Transverse colon (tissue), 4 donors: ENCODE data around the gene PCDHB4.

Experiments
- EP300 ChIP-seq: sonication (generic); formaldehyde crosslinking; IDR thresholded peaks from one replicate; pipeline ENCODE4 v1.6.1; 2017; ENCODE audit warnings: antibody characterized with exemption, low read depth
- POLR2A ChIP-seq: fragments of 450-650 bp; IDR thresholded peaks from one replicate; pipeline ENCODE4 v1.6.1; 2016; ENCODE audit warnings: antibody characterized with exemption, mild to moderate bottlenecking, moderate library complexity
- POLR2AphosphoS5 ChIP-seq, 3 donors: sonication (generic); formaldehyde crosslinking; IDR thresholded peaks; one replicate each; pipeline ENCODE4 v1.6.1; 2016; ENCODE audit warnings: antibody characterized with exemption in 3 of 3
- TF ChIP-seq, protein P1 (sequence below), 5 experiments: fragments of 200-600 bp in 3 of 5; fragments of 450-650 bp in 2 of 5; sonication (generic) in 3 of 5; IDR thresholded peaks; 1 replicate in 2 of 5; 2 replicates in 3 of 5; pipeline ENCODE4 v1.5.1; 2016 to 2017; ENCODE audit warnings: antibody characterized with exemption in 5 of 5, inconsistent platforms in 3 of 5, mild to moderate bottlenecking in 2 of 5, moderate library complexity in 1 of 5

DNA sequence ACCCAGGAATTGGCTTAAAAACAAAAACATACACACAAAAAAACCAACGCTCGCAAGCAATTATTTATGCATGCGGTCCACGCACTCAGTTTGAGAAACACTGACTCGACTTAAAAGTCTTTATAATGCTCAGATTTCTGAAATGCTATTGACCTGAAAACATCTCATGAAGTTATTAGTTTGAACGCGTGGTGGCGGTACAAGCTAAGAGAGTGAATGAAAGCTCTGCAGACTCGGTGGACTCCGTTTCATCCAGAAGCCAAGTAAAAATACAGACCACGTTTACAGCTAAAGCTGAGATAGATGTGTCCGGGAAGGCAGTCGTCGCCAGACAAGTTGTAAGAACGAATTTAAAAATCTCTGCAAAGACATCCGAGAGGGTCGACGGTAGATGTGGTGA is 28.2 kb downstream of the PCDHB4 start, which contains the start of gene PCDHB6:
- TF ChIP-seq POLR2A (no peak), POLR2AphosphoS5 (IDR thresholded peaks at IDR 0.05) (no peak), EP300 (no peak)
- TF ChIP-seq, protein P1, sequence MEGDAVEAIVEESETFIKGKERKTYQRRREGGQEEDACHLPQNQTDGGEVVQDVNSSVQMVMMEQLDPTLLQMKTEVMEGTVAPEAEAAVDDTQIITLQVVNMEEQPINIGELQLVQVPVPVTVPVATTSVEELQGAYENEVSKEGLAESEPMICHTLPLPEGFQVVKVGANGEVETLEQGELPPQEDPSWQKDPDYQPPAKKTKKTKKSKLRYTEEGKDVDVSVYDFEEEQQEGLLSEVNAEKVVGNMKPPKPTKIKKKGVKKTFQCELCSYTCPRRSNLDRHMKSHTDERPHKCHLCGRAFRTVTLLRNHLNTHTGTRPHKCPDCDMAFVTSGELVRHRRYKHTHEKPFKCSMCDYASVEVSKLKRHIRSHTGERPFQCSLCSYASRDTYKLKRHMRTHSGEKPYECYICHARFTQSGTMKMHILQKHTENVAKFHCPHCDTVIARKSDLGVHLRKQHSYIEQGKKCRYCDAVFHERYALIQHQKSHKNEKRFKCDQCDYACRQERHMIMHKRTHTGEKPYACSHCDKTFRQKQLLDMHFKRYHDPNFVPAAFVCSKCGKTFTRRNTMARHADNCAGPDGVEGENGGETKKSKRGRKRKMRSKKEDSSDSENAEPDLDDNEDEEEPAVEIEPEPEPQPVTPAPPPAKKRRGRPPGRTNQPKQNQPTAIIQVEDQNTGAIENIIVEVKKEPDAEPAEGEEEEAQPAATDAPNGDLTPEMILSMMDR (IDR thresholded peaks at IDR 0.05) = no peak
